Loucy (cell line): ENCODE data around the gene RPAP2.

Experiments used
- H2AFZ ChIP-seq: fragments of 200-600 bp; sonication (generic); 2 replicates; pipeline ENCODE4 v1.6.0; 2016; ENCODE audit warnings: antibody characterized with exemption, mild to moderate bottlenecking, low read length, moderate library complexity
- H3F3A ChIP-seq: fragments of 200-600 bp; 2 replicates; pipeline ENCODE4 v1.6.0; 2016; ENCODE audit warnings: antibody characterized with exemption, low read depth, mild to moderate bottlenecking
- H3K27me3 ChIP-seq: fragments of 200-600 bp; sonication (generic); 2 replicates; pipeline ENCODE4 v1.6.1; 2014; ENCODE audit warnings: low read length, mild to moderate bottlenecking; ENCODE audit not compliant: insufficient read depth, poor library complexity, severe bottlenecking
- H3K36me3 ChIP-seq: fragments of 200-600 bp; sonication (generic); 2 replicates; pipeline ENCODE4 v1.6.1; 2016; ENCODE audit warnings: low read length; ENCODE audit not compliant: insufficient read depth
- H3K4me1 ChIP-seq: fragments of 200-600 bp; sonication (generic); 2 replicates; pipeline ENCODE4 v1.5.1; 2014; ENCODE audit warnings: low read length, mild to moderate bottlenecking; ENCODE audit not compliant: insufficient read depth, poor library complexity, severe bottlenecking
- H3K4me2 ChIP-seq: fragments of 200-600 bp; sonication (generic); 2 replicates; pipeline ENCODE4 v1.6.0; 2014; ENCODE audit warnings: antibody characterized with exemption, low read length, low read depth, mild to moderate bottlenecking; ENCODE audit not compliant: poor library complexity, severe bottlenecking
- H3K4me3 ChIP-seq: fragments of 200-600 bp; sonication (generic); 2 replicates; pipeline ENCODE4 v1.5.1; 2014; ENCODE audit warnings: low read length, mild to moderate bottlenecking, mixed read lengths; ENCODE audit not compliant: poor library complexity, severe bottlenecking
- H3K79me2 ChIP-seq: fragments of 200-600 bp; sonication (generic); 2 replicates; pipeline ENCODE4 v1.6.1; 2014; ENCODE audit warnings: low read length; ENCODE audit not compliant: insufficient read depth
- H3K9ac ChIP-seq: fragments of 200-600 bp; sonication (generic); 2 replicates; pipeline ENCODE4 v1.6.0; 2014; ENCODE audit warnings: mild to moderate bottlenecking, low read depth, low read length, moderate library complexity; ENCODE audit not compliant: poor library complexity, severe bottlenecking
- H3K9me2 ChIP-seq: fragments of 200-600 bp; sonication (generic); replicated peaks from 2 replicates; pipeline ENCODE4 v1.6.1; 2016; ENCODE audit warnings: low read depth, low read length, mixed read lengths
- H3K9me3 ChIP-seq: fragments of 200-600 bp; sonication (generic); 2 replicates; pipeline ENCODE4 v1.6.1; 2014; ENCODE audit warnings: mild to moderate bottlenecking, antibody characterized with exemption, low read length, low read depth; ENCODE audit not compliant: insufficient read depth
- H4K20me1 ChIP-seq: fragments of 200-600 bp; sonication (generic); 2 replicates; pipeline ENCODE4 v1.6.0; 2014; ENCODE audit warnings: antibody characterized with exemption, low read length, mild to moderate bottlenecking; ENCODE audit not compliant: insufficient read depth, poor library complexity, severe bottlenecking
- EZH2phosphoT487 ChIP-seq: fragments of 200-600 bp; IDR thresholded peaks from 2 replicates; pipeline ENCODE4 v1.6.1; 2018; ENCODE audit warnings: antibody characterized with exemption, mild to moderate bottlenecking, moderate library complexity, borderline replicate concordance
- TF ChIP-seq, protein P1 (sequence below): fragments of 200-600 bp; sonication (generic); conservative IDR thresholded peaks from 2 replicates; pipeline ENCODE4 v1.5.1; 2014; ENCODE audit warnings: mild to moderate bottlenecking, antibody characterized with exemption, low read length

Gene RPAP2

DNA sequence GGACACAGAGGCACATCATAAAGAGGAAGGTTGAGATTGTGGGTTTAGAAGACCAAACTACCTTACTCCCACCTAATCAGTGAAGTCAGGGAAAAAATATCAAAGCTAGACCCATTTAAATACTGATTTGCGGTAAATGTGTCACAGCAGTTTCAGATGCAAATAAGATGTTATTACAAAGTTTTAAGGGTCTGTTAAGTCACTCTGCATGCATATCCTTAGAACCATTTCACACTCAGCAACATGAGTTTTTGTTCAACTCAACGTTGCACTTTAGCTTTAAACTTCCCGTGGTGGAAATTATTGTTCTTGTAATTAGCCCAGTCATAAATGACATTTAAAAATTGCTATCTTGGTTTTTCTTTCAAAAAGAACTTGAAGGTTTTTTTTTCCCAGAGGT is 34.8 kb downstream of the RPAP2 start:
- H3K27me3 ChIP-seq: no peaks in the 10 kb centered on the region
- no peak overlapping the region for H2AFZ ChIP-seq
- H3K4me1 ChIP-seq: no peaks in the 10 kb centered on the region
- no peaks in the 10 kb centered on the region for H3K9me2 ChIP-seq
- H4K20me1 ChIP-seq: no peaks in the 10 kb centered on the region
- no peaks in the 10 kb centered on the region for H3K9me3 ChIP-seq
- no peak overlapping the region for H3K4me2 ChIP-seq
- no peaks in the 10 kb centered on the region for H3K79me2 ChIP-seq
- H3F3A ChIP-seq: no peaks in the 10 kb centered on the region
- TF ChIP-seq, protein P1, sequence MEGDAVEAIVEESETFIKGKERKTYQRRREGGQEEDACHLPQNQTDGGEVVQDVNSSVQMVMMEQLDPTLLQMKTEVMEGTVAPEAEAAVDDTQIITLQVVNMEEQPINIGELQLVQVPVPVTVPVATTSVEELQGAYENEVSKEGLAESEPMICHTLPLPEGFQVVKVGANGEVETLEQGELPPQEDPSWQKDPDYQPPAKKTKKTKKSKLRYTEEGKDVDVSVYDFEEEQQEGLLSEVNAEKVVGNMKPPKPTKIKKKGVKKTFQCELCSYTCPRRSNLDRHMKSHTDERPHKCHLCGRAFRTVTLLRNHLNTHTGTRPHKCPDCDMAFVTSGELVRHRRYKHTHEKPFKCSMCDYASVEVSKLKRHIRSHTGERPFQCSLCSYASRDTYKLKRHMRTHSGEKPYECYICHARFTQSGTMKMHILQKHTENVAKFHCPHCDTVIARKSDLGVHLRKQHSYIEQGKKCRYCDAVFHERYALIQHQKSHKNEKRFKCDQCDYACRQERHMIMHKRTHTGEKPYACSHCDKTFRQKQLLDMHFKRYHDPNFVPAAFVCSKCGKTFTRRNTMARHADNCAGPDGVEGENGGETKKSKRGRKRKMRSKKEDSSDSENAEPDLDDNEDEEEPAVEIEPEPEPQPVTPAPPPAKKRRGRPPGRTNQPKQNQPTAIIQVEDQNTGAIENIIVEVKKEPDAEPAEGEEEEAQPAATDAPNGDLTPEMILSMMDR: no peak
- TF ChIP-seq EZH2phosphoT487: no peak
- no peak overlapping the region for H3K4me3 ChIP-seq
- no peak overlapping the region for H3K9ac ChIP-seq
- H3K36me3 ChIP-seq: no peaks in the 10 kb centered on the region; the same call in 1 of the 2 replicates

DNA sequence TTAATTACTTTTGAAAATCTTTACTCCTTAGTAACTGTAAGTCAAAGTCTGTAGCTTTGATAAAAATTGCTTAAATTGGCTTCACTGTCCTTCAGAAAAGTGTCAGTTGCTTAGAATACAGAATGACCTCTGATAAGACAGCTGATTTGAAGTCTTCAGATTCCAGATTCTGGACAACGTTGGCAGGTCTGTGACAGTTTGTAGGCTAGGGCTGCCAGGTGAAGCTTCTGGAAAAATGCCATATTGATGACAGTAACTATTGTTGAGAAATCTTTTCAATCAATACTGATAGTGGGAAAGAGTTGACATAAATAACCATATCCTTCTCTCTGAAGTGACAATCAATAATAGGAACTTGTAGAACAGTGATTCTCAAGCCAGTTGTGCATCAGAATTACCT is 41.3 kb downstream of the RPAP2 start:
- Histone ChIP-seq H3K79me2 (no peaks in the 10 kb centered on the region), H3K4me1 (peaks cover 3% of the 10 kb centered on the region), H3K4me2 (no peak overlapping the region), H3K36me3 (no peaks in the 10 kb centered on the region), H3K27me3 (no peaks in the 10 kb centered on the region), H4K20me1 (no peaks in the 10 kb centered on the region), H3K9ac (no peak overlapping the region), H3F3A (no peaks in the 10 kb centered on the region), H3K9me3 (no peaks in the 10 kb centered on the region), H2AFZ (no peak overlapping the region), H3K4me3 (no peak overlapping the region), H3K9me2 (no peaks in the 10 kb centered on the region)
- TF ChIP-seq, protein P1: no peak
- TF ChIP-seq EZH2phosphoT487: no peak

DNA sequence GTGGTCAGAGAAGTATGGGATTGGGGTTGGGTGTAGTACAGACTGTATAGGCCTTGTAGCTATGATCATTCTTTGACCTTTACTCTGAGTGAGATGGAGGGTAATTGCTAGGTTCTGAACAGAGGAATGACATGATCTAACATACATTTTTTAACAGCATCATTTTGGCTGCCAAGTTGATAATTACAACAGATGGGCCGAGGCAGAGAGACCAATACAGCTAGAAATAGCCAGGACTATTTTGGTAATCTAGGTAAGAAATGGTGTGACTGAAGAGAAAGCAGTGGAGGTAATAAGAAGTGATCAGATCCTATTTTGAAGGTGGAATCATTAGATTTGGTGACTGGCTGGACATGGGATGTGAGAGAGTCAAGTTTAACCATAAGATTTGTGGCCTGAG is 43.5 kb downstream of the RPAP2 start:
- Histone ChIP-seq H2AFZ (no peak overlapping the region), H3K79me2 (no peaks in the 10 kb centered on the region)

More for the DNA sequence above, 43.5 kb downstream of the RPAP2 start:
- Histone ChIP-seq H4K20me1 (no peaks in the 10 kb centered on the region), H3K9me3 (no peaks in the 10 kb centered on the region), H3K9me2 (no peaks in the 10 kb centered on the region), H3K27me3 (no peaks in the 10 kb centered on the region), H3K9ac (no peak overlapping the region), H3K36me3 (0 out of 2 replicates have a peak, but pooled peaks cover 3% of the 10 kb centered on the region), H3F3A (no peaks in the 10 kb centered on the region), H3K4me2 (no peak overlapping the region), H3K4me3 (no peak overlapping the region), H3K4me1 (peaks cover 3% of the 10 kb centered on the region)
- no peak for TF ChIP-seq EZH2phosphoT487
- TF ChIP-seq, protein P1: no peak
